GM21360 (cell line): ENCODE data around the gene CSNK1G2.

Source experiments
- ATAC-seq: cut with Tn5 transposase; IDR thresholded peaks from one replicate; pipeline ENCODE4 v1.9.1; 2021; ENCODE audit warnings: mild to moderate bottlenecking, moderate library complexity; ENCODE audit not compliant: unreplicated experiment

Gene CSNK1G2

DNA sequence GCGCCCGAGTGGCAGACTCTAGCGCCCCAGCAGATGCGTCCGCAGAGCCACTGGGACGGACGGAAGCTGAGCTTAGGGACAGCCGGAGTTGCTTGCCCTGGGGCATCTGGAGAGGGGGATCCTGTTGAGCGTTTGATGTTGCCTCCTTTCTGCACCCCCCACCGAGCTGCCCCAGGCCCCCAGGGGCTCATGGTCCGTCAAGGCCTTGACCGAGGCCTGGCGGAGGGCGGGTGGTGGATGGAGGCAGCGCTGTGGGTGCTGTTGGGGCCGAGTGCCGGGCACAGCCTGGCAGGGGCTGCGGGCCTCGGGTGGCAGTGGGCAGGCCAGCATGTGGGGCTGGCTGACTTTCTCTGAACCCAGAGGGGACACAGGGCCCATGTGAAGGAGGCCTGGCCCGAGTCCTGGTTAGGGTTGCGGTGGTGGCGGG, 2.7 kb downstream of the CSNK1G2 start:
- no peak for ATAC-seq

DNA sequence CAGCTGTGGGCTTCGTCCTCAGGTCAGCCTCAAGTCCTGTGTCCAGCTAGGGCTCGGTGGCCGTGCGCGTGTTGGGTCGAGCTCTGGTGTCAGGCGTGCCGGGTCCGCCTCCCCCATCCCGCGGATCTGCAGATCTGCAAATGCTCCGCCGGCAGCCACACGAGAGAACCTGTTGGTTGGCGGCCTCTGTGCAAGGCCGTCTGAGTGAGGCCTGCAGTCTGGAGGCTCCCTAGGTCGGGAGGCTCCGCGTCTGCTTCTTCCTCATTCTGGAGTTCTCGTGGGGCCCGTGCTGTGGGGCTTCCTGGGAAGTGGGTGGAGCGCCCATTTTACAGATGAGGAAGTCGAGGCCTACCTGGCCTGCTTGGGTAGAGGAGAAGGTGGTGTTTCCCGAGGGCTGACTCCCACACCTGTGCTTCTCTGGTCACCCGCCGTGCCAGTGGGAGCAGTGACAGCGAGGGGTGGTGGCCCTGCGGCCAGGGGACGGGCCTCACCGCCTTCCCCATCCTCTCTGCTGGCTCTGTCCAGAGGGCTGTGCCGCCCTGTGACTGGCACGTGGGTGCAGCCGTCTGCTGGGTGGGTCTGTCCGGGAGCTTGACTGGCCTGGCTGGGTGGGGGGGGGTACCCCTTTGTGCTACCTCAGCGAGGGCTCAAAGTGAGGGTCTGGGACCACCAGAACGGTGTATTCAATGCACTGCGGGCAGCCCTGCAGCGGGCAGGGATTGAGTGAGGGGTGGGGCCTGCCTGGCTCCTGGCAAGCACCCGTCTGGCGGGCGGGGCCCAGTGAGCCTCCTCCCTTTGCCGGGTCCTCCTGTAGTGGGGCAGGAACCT, 3.3 kb downstream of the CSNK1G2 start:
- no peak for ATAC-seq

DNA sequence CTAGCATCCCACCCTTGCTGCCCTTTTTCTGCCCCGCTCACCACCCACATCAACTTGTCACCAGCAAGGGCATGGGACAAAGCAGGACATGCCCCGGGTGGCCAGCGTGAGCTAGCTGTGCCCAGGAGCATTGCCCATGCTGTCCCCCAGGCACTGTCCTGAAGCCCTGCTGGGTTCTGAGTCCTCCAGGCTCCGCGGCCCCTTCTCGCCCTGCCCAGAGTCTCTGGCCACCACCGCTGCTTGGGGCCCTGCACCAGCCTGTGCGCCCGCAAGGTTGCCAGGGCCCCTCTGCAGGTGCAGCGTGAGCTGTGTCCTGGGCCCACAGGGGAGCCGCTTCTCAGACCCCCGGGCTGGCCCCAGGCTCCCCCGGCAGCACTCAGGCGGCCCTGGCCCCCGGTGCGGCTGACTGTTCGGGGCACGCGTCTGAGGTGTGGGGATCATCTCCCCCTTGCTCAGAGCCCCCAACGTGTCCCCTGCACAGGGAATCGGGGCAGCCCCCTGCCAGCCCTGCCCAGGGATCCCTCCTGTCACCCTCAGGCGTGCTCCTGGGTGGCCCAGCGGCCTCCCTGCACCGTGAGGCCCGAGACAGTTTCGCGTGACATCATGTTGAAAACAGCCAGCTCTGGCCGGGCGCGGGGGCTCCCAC, 4.1 kb downstream of the CSNK1G2 start:
- no peak for ATAC-seq

DNA sequence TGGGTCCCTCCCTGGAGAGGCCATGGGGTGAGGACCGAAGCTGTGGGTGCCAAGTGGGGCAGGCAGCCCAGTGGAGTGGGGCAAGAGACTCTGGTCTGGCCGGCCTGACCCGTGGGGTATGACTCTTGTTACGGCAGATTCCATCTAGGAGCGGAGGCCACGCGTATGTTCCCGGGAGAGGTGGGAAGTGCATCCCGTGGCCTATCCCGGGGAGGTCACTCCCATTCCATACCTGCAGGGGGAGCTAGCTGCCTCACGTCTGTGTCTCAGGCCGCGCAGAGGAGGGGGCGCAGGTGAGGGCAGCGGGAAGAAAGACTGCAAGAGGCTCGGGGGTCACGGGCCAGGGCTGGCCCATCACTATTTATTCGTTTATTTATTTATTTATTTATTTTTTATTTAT, 4.9 kb downstream of the CSNK1G2 start:
- no peak for ATAC-seq

DNA sequence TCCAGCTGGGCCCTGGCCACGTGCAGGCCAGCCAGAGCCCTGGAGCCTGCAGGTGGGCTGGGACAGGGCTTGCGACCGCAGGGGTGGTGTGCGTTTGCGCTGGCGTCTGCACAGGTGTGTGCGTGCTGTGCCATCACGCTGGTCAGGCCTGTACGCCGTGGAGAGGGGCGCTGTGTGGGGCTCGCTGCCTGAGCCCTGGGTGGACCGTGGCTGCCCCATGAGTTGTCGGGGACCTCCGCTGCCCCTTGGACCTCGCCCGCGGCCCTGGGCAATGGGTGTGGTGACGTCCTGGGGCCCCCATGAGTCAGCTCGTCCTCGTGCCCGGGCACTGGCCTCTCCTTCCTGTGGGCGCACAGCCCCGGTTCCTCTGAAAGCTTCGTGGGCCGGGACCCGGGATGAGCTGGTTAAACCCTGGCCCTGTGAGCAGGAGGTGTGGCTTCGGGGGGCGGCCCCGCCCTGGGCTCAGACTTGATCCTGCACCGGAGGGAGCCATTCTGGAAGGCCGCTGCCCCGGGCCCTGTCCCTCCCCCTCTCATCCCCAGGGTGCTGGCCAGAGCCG, 6.8 kb downstream of the CSNK1G2 start:
- ATAC-seq: no peak

- ATAC-seq: no peak
Observed at GRCh38 chr19:1949304-1950101, 8.5 kb downstream of the CSNK1G2 start.

DNA sequence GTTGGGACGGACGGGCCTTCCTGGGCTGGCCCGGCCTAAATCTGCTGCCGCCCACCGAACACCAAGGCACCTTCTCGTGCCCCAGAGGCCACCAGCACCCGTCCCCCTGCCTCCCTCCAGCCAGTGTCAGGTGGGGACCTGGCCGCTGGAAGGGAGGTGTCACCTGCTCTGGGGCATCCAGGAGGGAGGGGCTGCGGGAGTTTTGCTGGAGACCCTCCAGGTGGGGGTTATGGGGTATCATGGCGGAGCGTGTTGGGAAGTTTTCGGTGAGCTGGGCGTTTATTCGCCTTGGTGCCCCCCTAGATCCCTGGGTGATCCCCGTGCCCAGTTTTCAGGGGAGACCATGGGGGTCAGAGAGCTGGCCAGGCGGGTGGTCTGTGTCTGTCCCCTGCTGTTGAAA, 9.7 kb downstream of the CSNK1G2 start:
- ATAC-seq: no peak

- ATAC-seq: no peak
Observed at GRCh38 chr19:1952635-1953034, 11.7 kb downstream of the CSNK1G2 start.

DNA sequence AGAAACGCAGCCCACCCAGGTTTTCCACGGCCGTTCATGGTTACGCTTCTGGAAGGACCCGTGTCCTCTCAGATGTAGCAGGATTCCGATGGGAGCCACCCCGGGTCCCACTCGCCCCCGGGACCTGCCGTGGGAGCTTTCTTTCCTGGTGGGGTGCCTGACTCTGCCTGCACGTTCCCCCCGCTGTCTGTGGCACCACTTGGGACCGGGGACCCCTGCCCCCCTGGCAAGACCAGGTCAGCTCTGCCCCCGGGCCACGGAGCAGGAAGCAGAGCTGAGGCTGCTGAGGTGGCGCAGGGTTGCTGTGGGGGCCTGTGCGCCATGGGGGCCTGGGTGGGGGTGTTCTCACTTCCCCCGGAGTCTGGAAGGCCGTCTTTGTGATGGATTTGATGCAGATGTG, 12.1 kb downstream of the CSNK1G2 start:
- ATAC-seq: no peak

DNA sequence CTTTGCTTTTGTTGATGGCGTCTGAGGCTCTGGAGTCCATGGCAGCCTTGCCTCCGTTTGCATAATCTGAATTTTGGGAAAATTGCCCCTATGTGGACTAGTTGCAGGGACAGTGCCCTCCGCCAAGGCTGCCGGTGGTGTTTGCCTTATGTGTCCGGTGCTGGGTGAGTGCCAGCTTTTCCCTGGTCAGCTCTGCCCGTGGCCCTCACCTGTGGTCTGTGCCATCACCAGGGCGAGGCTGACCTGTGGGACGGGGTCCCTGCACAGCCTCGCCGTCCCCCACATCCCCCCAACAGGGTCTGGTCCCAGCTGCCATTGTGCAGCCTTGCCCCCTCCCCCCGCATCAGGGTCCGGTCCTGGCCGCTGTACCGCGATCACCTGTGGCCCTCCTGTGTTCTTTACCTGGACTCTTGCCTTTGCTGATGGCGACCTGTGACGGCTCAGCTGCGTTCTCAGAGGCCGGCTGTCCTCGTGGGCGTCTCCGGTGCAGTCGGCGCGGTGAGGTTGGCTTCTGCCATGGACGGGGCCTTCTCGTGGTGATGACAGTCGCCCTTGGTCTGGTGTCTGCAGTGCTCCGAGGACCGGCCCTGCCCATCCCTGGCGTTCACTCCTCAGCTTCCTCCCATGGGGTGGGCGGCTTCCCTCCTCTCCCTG, 12.6 kb downstream of the CSNK1G2 start:
- no peak for ATAC-seq

DNA sequence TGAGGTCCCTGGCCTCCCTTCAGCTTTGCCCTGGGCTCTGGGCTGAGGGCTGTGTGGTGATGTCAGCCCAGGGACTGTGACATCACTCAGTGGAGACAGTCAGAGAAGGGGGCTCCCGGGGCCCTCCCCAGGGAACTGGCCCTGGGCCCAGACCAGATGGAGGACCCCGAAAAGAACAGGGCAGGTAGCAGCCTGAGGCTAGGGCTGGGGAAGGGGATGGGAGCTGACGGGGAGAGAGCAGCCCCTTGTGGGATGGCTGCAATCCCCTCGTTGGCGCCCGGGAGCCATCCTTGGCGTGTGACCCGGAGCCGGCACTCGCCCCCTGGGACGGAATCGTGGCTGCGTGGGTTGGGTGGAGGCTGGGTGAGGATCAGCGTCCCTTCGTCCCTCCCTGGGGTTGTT, 13.6 kb downstream of the CSNK1G2 start:
- no peak for ATAC-seq

GRCh38 chr19:1955171-1956121, 14.5 kb downstream of the CSNK1G2 start:
- no peak for ATAC-seq

GRCh38 chr19:1956122-1956494, 15.1 kb downstream of the CSNK1G2 start:
- ATAC-seq: no peak

DNA sequence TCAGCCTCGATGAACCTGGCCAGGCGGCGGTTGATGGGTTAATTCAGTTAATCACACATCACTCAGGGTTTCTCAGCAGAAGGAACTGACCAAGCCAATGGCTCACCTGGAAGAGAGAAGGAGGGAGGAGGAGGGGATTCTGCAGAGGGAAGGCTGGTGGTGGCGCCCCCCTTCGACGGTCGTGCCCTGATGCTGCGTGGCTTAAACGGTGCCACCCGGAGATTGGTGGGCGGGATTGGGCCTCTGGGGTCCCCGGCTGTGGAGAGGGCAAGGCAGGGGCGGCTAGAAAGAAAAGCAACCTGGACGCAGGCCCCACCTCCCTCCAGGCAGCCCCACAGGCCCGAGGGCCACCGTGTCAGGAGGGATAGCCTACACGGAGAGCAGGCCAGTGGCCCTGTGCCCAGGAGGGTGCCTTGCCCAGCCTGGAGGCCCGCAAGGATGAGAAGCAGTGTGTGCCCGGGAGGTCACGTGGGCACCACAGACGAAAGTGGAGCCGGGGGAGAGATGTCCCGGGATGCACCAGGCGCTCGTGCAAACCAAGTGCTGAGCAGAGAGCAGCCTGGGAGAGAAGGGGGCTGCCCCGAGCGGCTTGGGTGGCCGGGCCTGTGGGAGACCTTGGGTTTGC, 16.0 kb downstream of the CSNK1G2 start:
- ATAC-seq: no peak

DNA sequence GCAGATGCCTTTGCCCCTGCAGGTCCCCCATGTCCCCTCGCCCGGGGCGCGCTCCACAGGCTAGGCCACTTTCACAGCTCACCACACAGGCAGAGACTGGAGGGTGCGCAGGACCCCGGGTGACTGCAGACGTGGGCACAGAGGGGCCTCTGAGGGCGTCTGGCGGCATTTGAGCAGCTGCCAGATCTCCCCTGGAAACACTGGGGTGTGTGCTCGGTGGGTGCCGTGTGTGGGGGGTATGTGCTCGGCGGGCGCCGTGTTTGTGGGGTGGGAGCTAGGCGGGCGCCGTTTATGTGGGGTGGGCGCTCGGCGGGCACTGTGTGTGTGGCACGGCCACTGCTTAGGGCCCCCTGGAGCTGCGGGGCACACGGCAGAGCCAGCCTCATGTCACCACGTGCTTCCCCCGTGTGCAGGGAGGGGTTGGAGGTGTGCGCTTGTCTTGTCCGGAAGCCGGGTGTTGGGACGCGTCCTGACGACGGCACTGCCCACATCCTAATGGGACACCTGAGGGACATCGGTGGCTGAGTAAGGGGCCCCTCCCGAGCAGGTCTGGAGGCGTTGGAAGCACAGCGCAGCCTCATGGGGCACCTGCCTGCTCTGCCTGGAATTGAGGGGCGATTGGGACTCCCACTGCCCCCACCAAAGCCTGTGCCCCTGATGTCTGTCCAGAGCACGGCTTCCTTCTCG, 16.7 kb downstream of the CSNK1G2 start:
- ATAC-seq: no peak

DNA sequence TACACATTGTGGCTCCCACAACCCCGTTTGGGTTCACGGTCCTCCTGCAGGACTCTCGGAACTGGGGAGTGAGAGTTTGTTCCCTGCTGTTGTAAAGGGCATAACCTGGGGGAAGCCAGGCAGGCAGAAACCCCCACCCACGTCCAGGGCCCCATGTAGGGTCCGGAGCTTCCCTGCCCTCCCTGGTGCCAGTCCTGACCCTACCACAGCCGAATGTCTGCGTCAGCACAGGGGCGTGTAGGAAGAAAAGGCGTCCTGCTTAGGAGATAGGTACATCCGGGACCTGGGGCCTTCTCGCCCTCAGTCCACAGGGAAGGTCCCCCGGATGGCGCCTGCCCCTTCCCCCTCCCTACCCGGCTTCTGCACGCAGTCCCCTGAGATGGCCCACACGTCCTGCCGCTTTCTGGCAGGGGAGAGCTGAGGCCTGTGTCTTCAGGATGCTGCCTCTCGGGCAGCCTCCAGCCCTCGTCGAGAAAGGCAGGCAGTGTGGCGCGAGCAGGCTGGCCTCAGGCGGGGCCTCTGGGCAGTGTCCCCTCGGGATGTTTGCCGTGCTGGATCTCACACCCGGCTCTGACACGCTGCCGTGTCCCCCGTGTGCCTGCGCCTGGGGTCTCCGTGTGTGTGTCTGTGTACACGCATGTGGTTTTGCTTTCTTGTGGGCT, 19.1 kb downstream of the CSNK1G2 start:
- ATAC-seq: no peak

GRCh38 chr19:1961000-1961883, 20.3 kb downstream of the CSNK1G2 start:
- no peak for ATAC-seq
